GM19239 (cell line): ENCODE measurements around the gene SLC22A16.

ENCODE experiments used
- DNase-seq: peaks from one replicate; pipeline ENCODE4 v3.0.0; 2011; ENCODE audit warnings: low spot score; ENCODE audit not compliant: insufficient read length
- FAIRE-seq: peaks from 2 replicates; lab custom pipeline; 2011; peaks lifted over from hg19 to GRCh38; lab: Jason Lieb, UNC

The SLC22A16 gene

GRCh38 chr6:110414669-110415068 lies 61.7 kb downstream of the SLC22A16 start:
- FAIRE-seq, result no peak
- no peak for DNase-seq

- DNase-seq, result no peak
- FAIRE-seq, result no peak
These were observed 64.1 kb downstream of the SLC22A16 start for GRCh38 chr6:110412360-110412759.

GRCh38 chr6:110410511-110410910 lies 65.9 kb downstream of the SLC22A16 start:
- FAIRE-seq, result no peak

GRCh38 chr6:110409794-110410193 lies 66.6 kb downstream of the SLC22A16 start:
- FAIRE-seq (no peak), DNase-seq (no peak)

More at GRCh38 chr6:110410511-110410910, 65.9 kb downstream of the SLC22A16 start:
- DNase-seq, result no peak

- DNase-seq (no peak), FAIRE-seq (no peak)
These were observed 67.5 kb downstream of the SLC22A16 start for GRCh38 chr6:110408901-110409300.

GRCh38 chr6:110404607-110405006 lies 71.8 kb downstream of the SLC22A16 start:
- DNase-seq (no peak), FAIRE-seq (no peak)

GRCh38 chr6:110401585-110402176 lies 74.7 kb downstream of the SLC22A16 start:
- no peak for FAIRE-seq
- no peak for DNase-seq

- no peak for FAIRE-seq
- DNase-seq, result no peak
These were observed 76.2 kb downstream of the SLC22A16 start for GRCh38 chr6:110400208-110400607.

GRCh38 chr6:110399219-110400071 lies 77.0 kb downstream of the SLC22A16 start:
- DNase-seq, result no peak

GRCh38 chr6:110398778-110399177 lies 77.6 kb downstream of the SLC22A16 start:
- no peak for DNase-seq
- FAIRE-seq, result no peak

More at GRCh38 chr6:110399219-110400071, 77.0 kb downstream of the SLC22A16 start:
- FAIRE-seq, result no peak

GRCh38 chr6:110395221-110395620 lies 81.2 kb downstream of the SLC22A16 start:
- no peak for FAIRE-seq

GRCh38 chr6:110394409-110394808 lies 82.0 kb downstream of the SLC22A16 start:
- DNase-seq (no peak), FAIRE-seq (no peak)

More at GRCh38 chr6:110395221-110395620, 81.2 kb downstream of the SLC22A16 start:
- no peak for DNase-seq

- DNase-seq, result no peak
- FAIRE-seq, result no peak
These were observed 83.7 kb downstream of the SLC22A16 start for GRCh38 chr6:110392727-110393126.

- FAIRE-seq (peak; percentile 11), DNase-seq (no peak)
These were observed 86.0 kb downstream of the SLC22A16 start for GRCh38 chr6:110390404-110390803.

- no peak for DNase-seq
- no peak for FAIRE-seq
These were observed 86.6 kb downstream of the SLC22A16 start for GRCh38 chr6:110389689-110390382.

- no peak for FAIRE-seq
- DNase-seq, result no peak
These were observed 88.4 kb downstream of the SLC22A16 start for GRCh38 chr6:110387986-110388385.

- DNase-seq, result no peak
- no peak for FAIRE-seq
These were observed 91.0 kb downstream of the SLC22A16 start for GRCh38 chr6:110385458-110385863.

- no peak for DNase-seq
- FAIRE-seq, result no peak
These were observed 97.9 kb downstream of the SLC22A16 start for GRCh38 chr6:110378552-110378951.
